ENCODE results near the gene ZNF638. TPM values are rescaled to one million over a fixed set of nuclear protein-coding genes. Genes with fewer than 3 reads are reported as not detected.

The ZNF638 gene
- total and polyA plus RNA-seq, 9 of the 15 experiments (the other 6 are each of a cell fraction or from before 2014, with no cell fraction given), result 53.3 to 165 (median 98.8) TPM

- TF ChIP-seq TCF7 (IDR thresholded peaks at IDR 0.05; ENCODE audit: borderline replicate concordance) (no peak), KHSRP (IDR thresholded peaks at IDR 0.05) (no peak), ETS2 (tag; IDR thresholded peaks at IDR 0.05; ENCODE audit: borderline replicate concordance, poor library complexity, severe bottlenecking) (no peak), UBTF (IDR thresholded peaks at IDR 0.05; ENCODE audit: borderline replicate concordance in 1 of 2, low read depth in 2 of 2, low read length in 2 of 2) (peak; percentile 62 to 68; a peak in 2 of 4 replicates), ZNF133 (CRISPR knock-in tag; IDR thresholded peaks at IDR 0.05) (no peak), BMI1 (IDR thresholded peaks at IDR 0.05; ENCODE audit: low read length) (no peak), NCOA4 (IDR thresholded peaks at IDR 0.05; ENCODE audit: partially characterized antibody) (no peak), CHD1 (IDR thresholded peaks at IDR 0.05; ENCODE audit: low read length) (peak; percentile 67), CHAMP1 (IDR thresholded peaks at IDR 0.05) (no peak), TAF1 (IDR thresholded peaks at IDR 0.05; ENCODE audit: control insufficient read depth, extremely low read depth, insufficient read depth, low read length, severe bottlenecking) (peak; percentile 57), BCL6 (CRISPR knock-in tag; IDR thresholded peaks at IDR 0.05) (no peak), NR2F6 (CRISPR knock-in tag; IDR thresholded peaks at IDR 0.05) (no peak), SMARCC2 (IDR thresholded peaks at IDR 0.05; ENCODE audit: low read depth) (no peak), HDAC3 (IDR thresholded peaks at IDR 0.05; ENCODE audit: borderline replicate concordance, partially characterized antibody) (no peak), ZC3H4 (CRISPR knock-in tag; IDR thresholded peaks at IDR 0.05; ENCODE audit: borderline replicate concordance) (no peak), GABPB2 (CRISPR knock-in tag; conservative IDR thresholded peaks at IDR 0.05) (no peak), ZEB2 (IDR thresholded peaks at IDR 0.05) (no peak), ZNF445 (CRISPR knock-in tag; IDR thresholded peaks at IDR 0.05; ENCODE audit: low read depth) (no peak), CXXC5 (CRISPR knock-in tag; IDR thresholded peaks at IDR 0.05) (peak; percentile 83), HDAC1 (IDR thresholded peaks at IDR 0.05) (peak in 1 of 2 experiments; percentile 39; a peak in 2 of 4 replicates), SNRNP70 (optimal IDR thresholded peaks at IDR 0.05; ENCODE audit: low read depth, low read length) (no peak), MLLT1 (IDR thresholded peaks at IDR 0.05) (no peak; a peak in 1 of 4 replicates), MXI1 (IDR thresholded peaks at IDR 0.05; ENCODE audit: low read depth, low read length) (no peak), SIN3B (IDR thresholded peaks at IDR 0.05; ENCODE audit: low read depth) (peak; percentile 29; the same call in 1 of the 2 replicates)
These were observed at the start of gene ZNF638 (continued) for GRCh38 chr2:71331581-71332434.

Data from K562 (cell line).